GM23338 (cell line): ENCODE data around the gene SFT2D1. TPM values are rescaled to one million over a fixed set of nuclear protein-coding genes. Genes with fewer than 3 reads are reported as not detected.

Experiments used
- ATAC-seq: fragments of 200-7000 bp; cut with Tn5 transposase; 3 replicates; pipeline ENCODE4 v1.9.1; 2020
- DNase-seq: peaks from one replicate; pipeline ENCODE4 v3.0.0-alpha.2; 2015; ENCODE audit warnings: low spot score
- H2AFZ ChIP-seq: fragments of 200-600 bp; sonication (generic); 2 replicates; pipeline ENCODE4 v1.8.0; 2016; ENCODE audit warnings: antibody characterized with exemption, mild to moderate bottlenecking, moderate library complexity
- H3F3A ChIP-seq: fragments of 200-600 bp; sonication (generic); replicated peaks from 2 replicates; pipeline ENCODE4 v1.8.0; 2017; ENCODE audit warnings: antibody characterized with exemption, mixed run types, low read depth
- H3K27ac ChIP-seq: fragments of 200-600 bp; sonication (generic); 2 replicates; pipeline ENCODE4 v1.6.1; 2016; ENCODE audit warnings: low read depth
- H3K27me3 ChIP-seq: fragments of 200-600 bp; sonication (generic); 2 replicates; pipeline ENCODE4 v1.8.0; 2016; ENCODE audit warnings: mild to moderate bottlenecking, mixed run types, moderate library complexity; ENCODE audit not compliant: insufficient read depth
- H3K36me3 ChIP-seq: fragments of 200-600 bp; sonication (generic); 2 replicates; pipeline ENCODE4 v1.8.0; 2016; ENCODE audit warnings: mild to moderate bottlenecking; ENCODE audit not compliant: insufficient read depth
- H3K4me1 ChIP-seq: fragments of 200-600 bp; sonication (generic); 2 replicates; pipeline ENCODE4 v1.8.0; 2016; ENCODE audit warnings: mild to moderate bottlenecking, moderate library complexity; ENCODE audit not compliant: insufficient read depth
- H3K4me2 ChIP-seq: fragments of 200-600 bp; sonication (generic); 2 replicates; pipeline ENCODE4 v1.7.1; 2017; ENCODE audit warnings: mixed run types
- H3K4me3 ChIP-seq: fragments of 200-600 bp; sonication (generic); 2 replicates; pipeline ENCODE4 v1.6.1; 2016; ENCODE audit warnings: mixed run types
- H3K79me2 ChIP-seq: fragments of 200-600 bp; sonication (generic); replicated peaks from 2 replicates; pipeline ENCODE4 v1.8.0; 2017; ENCODE audit warnings: mild to moderate bottlenecking; ENCODE audit not compliant: insufficient read depth
- H3K9me2 ChIP-seq: fragments of 200-600 bp; sonication (generic); 2 replicates; pipeline ENCODE4 v1.8.0; 2017; ENCODE audit not compliant: insufficient read depth
- H4K20me1 ChIP-seq: fragments of 200-600 bp; sonication (generic); replicated peaks from 2 replicates; pipeline ENCODE4 v1.8.0; 2017; ENCODE audit warnings: mild to moderate bottlenecking; ENCODE audit not compliant: insufficient read depth
- H3K27ac Mint-ChIP-seq: 2 replicates; pipeline ENCODE4 v1.8.0; 2020; ENCODE audit warnings: inconsistent platforms, mild to moderate bottlenecking, moderate library complexity, mixed read lengths
- H3K27me3 Mint-ChIP-seq: 3 replicates; pipeline ENCODE4 v1.8.0; 2022; ENCODE audit warnings: low read depth, mild to moderate bottlenecking, moderate library complexity, mixed read lengths, inconsistent platforms; ENCODE audit not compliant: insufficient read depth, poor library complexity
- H3K36me3 Mint-ChIP-seq: 3 replicates; pipeline ENCODE4 v1.8.0; 2021; ENCODE audit warnings: low read depth, mild to moderate bottlenecking, inconsistent platforms, moderate library complexity, mixed read lengths
- H3K4me1 Mint-ChIP-seq: 3 replicates; pipeline ENCODE4 v1.8.0; 2020; ENCODE audit warnings: mild to moderate bottlenecking, inconsistent platforms, mixed read lengths
- H3K4me3 Mint-ChIP-seq: 3 replicates; pipeline ENCODE4 v1.8.0; 2021; ENCODE audit warnings: moderate library complexity, mild to moderate bottlenecking, inconsistent platforms, mixed read lengths
- H3K9me3 Mint-ChIP-seq: 3 replicates; pipeline ENCODE4 v1.8.0; 2020; ENCODE audit warnings: moderate library complexity, mild to moderate bottlenecking, inconsistent platforms, mixed read lengths
- CREB1 ChIP-seq: fragments of 250-450 bp; sonication (Bioruptor Pico); IDR thresholded peaks from 2 replicates; pipeline ENCODE4 v1.5.0; 2020; ENCODE audit warnings: low read depth, mild to moderate bottlenecking, moderate library complexity
- EZH2 ChIP-seq: fragments of 200-600 bp; sonication (generic); IDR thresholded peaks from one replicate; pipeline ENCODE4 v1.8.0; 2017; ENCODE audit warnings: antibody characterized with exemption, mild to moderate bottlenecking, low read depth; ENCODE audit not compliant: unreplicated experiment
- JUNB ChIP-seq: IDR thresholded peaks from one replicate; pipeline ENCODE4 v1.6.1; 2016; ENCODE audit warnings: antibody characterized with exemption; ENCODE audit not compliant: unreplicated experiment
- NANOG ChIP-seq: IDR thresholded peaks from 2 replicates; pipeline ENCODE4 v1.6.1; 2016; ENCODE audit warnings: antibody characterized with exemption, borderline replicate concordance
- STAT1 ChIP-seq: IDR thresholded peaks from one replicate; pipeline ENCODE4 v1.6.1; 2016; ENCODE audit warnings: antibody characterized with exemption; ENCODE audit not compliant: unreplicated experiment
- ZNF114 ChIP-seq: fragments of 250-450 bp; sonication (Bioruptor Pico); IDR thresholded peaks from 2 replicates; pipeline ENCODE4 v1.5.0; 2020; ENCODE audit warnings: mild to moderate bottlenecking, moderate library complexity
- ZNF331 ChIP-seq: fragments of 250-450 bp; sonication (Bioruptor Pico); IDR thresholded peaks from 2 replicates; pipeline ENCODE4 v1.5.0; 2020; ENCODE audit warnings: low read depth, mild to moderate bottlenecking, moderate library complexity
- polyA plus RNA-seq: library from polyadenylated mRNA; unstranded; fragments of >200 nt; fragmentation: Nextera tagmentation; extraction: Ambion mirVana; gene quantifications from 2 replicates; pipeline ENCODE4 v1.2.1, GENCODE V29; 2016
- total RNA-seq: library from RNA; depleted of rRNA; stranded (reverse); fragments of >200 nt; shearing (Covaris generic); gene quantifications from 2 replicates; pipeline ENCODE4 v1.2.3, GENCODE V29; 2014
- TF ChIP-seq, protein P1 (sequence below), 2 experiments: fragments of 200-600 bp in 1 of 2; sonication (generic) in 1 of 2; conservative IDR thresholded peaks; 2 replicates each; pipeline versions ENCODE4 v1.5.1 to v1.6.1; 2016 to 2017; ENCODE audit warnings: antibody characterized with exemption in 2 of 2, low read depth in 2 of 2, mild to moderate bottlenecking in 2 of 2, moderate library complexity in 1 of 2
- TF ChIP-seq, protein P2 (sequence below): IDR thresholded peaks from one replicate; pipeline ENCODE4 v1.6.1; 2018; ENCODE audit warnings: antibody characterized with exemption; ENCODE audit not compliant: unreplicated experiment
- TF ChIP-seq, protein P3 (sequence below): fragments of 250-450 bp; sonication (Bioruptor Pico); IDR thresholded peaks from 2 replicates; pipeline ENCODE4 v1.5.0; 2020; ENCODE audit warnings: mild to moderate bottlenecking, moderate library complexity
- TF ChIP-seq, protein P4 (sequence below): IDR thresholded peaks from 2 replicates; pipeline ENCODE4 v1.6.1; 2016; ENCODE audit warnings: antibody characterized with exemption

The SFT2D1 gene
- total and polyA plus RNA-seq, 2 experiments from 2014 or later, result 74.7 to 120 TPM

DNA sequence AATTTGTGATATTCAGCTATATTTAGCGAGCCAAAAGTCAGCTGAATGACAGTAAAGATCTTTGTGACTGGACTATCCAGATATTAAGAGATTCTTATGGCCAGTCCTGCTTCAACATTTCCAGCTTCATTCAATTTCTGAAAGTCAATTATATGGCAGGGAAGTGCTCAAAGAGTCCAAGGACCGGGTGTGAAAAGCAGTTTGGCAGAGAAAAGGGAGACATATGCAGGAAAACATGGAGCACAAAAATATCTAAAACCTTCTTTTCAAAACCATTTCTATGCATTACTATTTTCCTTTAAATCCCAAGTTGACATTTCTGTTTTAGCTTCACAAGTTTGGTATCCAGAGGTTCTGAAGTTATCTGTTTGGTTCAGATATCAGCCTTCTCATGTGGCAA is 35.4 kb upstream of the SFT2D1 start:
- H3K4me1 Mint-ChIP-seq, result peaks cover 20% of the 10 kb centered on the region
- Histone ChIP-seq H3K79me2 (peaks cover 27% of the 10 kb centered on the region), H3K4me2 (no peak overlapping the region), H3K36me3 (no peaks in the 10 kb centered on the region), H3F3A (no peaks in the 10 kb centered on the region), H3K4me3 (no peak overlapping the region), H3K4me1 (peaks cover 17% of the 10 kb centered on the region), H3K9me2 (no peaks in the 10 kb centered on the region), H3K27ac (no peak overlapping the region), H3K27me3 (no peaks in the 10 kb centered on the region), H4K20me1 (no peaks in the 10 kb centered on the region), H2AFZ (no peak overlapping the region)
- no peak for ATAC-seq
- no peaks in the 10 kb centered on the region for H3K27me3 Mint-ChIP-seq
- no peak overlapping the region for H3K4me3 Mint-ChIP-seq
- no peak for TF ChIP-seq ZNF114 (CRISPR knock-in tag)
- no peak for TF ChIP-seq JUNB
- TF ChIP-seq, protein P1, sequence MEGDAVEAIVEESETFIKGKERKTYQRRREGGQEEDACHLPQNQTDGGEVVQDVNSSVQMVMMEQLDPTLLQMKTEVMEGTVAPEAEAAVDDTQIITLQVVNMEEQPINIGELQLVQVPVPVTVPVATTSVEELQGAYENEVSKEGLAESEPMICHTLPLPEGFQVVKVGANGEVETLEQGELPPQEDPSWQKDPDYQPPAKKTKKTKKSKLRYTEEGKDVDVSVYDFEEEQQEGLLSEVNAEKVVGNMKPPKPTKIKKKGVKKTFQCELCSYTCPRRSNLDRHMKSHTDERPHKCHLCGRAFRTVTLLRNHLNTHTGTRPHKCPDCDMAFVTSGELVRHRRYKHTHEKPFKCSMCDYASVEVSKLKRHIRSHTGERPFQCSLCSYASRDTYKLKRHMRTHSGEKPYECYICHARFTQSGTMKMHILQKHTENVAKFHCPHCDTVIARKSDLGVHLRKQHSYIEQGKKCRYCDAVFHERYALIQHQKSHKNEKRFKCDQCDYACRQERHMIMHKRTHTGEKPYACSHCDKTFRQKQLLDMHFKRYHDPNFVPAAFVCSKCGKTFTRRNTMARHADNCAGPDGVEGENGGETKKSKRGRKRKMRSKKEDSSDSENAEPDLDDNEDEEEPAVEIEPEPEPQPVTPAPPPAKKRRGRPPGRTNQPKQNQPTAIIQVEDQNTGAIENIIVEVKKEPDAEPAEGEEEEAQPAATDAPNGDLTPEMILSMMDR (conservative IDR thresholded peaks at IDR 0.05; ENCODE audit: low read depth in 2 of 2), result no peak
- TF ChIP-seq, protein P2, sequence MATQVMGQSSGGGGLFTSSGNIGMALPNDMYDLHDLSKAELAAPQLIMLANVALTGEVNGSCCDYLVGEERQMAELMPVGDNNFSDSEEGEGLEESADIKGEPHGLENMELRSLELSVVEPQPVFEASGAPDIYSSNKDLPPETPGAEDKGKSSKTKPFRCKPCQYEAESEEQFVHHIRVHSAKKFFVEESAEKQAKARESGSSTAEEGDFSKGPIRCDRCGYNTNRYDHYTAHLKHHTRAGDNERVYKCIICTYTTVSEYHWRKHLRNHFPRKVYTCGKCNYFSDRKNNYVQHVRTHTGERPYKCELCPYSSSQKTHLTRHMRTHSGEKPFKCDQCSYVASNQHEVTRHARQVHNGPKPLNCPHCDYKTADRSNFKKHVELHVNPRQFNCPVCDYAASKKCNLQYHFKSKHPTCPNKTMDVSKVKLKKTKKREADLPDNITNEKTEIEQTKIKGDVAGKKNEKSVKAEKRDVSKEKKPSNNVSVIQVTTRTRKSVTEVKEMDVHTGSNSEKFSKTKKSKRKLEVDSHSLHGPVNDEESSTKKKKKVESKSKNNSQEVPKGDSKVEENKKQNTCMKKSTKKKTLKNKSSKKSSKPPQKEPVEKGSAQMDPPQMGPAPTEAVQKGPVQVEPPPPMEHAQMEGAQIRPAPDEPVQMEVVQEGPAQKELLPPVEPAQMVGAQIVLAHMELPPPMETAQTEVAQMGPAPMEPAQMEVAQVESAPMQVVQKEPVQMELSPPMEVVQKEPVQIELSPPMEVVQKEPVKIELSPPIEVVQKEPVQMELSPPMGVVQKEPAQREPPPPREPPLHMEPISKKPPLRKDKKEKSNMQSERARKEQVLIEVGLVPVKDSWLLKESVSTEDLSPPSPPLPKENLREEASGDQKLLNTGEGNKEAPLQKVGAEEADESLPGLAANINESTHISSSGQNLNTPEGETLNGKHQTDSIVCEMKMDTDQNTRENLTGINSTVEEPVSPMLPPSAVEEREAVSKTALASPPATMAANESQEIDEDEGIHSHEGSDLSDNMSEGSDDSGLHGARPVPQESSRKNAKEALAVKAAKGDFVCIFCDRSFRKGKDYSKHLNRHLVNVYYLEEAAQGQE, result no peak
- TF ChIP-seq, protein P3, sequence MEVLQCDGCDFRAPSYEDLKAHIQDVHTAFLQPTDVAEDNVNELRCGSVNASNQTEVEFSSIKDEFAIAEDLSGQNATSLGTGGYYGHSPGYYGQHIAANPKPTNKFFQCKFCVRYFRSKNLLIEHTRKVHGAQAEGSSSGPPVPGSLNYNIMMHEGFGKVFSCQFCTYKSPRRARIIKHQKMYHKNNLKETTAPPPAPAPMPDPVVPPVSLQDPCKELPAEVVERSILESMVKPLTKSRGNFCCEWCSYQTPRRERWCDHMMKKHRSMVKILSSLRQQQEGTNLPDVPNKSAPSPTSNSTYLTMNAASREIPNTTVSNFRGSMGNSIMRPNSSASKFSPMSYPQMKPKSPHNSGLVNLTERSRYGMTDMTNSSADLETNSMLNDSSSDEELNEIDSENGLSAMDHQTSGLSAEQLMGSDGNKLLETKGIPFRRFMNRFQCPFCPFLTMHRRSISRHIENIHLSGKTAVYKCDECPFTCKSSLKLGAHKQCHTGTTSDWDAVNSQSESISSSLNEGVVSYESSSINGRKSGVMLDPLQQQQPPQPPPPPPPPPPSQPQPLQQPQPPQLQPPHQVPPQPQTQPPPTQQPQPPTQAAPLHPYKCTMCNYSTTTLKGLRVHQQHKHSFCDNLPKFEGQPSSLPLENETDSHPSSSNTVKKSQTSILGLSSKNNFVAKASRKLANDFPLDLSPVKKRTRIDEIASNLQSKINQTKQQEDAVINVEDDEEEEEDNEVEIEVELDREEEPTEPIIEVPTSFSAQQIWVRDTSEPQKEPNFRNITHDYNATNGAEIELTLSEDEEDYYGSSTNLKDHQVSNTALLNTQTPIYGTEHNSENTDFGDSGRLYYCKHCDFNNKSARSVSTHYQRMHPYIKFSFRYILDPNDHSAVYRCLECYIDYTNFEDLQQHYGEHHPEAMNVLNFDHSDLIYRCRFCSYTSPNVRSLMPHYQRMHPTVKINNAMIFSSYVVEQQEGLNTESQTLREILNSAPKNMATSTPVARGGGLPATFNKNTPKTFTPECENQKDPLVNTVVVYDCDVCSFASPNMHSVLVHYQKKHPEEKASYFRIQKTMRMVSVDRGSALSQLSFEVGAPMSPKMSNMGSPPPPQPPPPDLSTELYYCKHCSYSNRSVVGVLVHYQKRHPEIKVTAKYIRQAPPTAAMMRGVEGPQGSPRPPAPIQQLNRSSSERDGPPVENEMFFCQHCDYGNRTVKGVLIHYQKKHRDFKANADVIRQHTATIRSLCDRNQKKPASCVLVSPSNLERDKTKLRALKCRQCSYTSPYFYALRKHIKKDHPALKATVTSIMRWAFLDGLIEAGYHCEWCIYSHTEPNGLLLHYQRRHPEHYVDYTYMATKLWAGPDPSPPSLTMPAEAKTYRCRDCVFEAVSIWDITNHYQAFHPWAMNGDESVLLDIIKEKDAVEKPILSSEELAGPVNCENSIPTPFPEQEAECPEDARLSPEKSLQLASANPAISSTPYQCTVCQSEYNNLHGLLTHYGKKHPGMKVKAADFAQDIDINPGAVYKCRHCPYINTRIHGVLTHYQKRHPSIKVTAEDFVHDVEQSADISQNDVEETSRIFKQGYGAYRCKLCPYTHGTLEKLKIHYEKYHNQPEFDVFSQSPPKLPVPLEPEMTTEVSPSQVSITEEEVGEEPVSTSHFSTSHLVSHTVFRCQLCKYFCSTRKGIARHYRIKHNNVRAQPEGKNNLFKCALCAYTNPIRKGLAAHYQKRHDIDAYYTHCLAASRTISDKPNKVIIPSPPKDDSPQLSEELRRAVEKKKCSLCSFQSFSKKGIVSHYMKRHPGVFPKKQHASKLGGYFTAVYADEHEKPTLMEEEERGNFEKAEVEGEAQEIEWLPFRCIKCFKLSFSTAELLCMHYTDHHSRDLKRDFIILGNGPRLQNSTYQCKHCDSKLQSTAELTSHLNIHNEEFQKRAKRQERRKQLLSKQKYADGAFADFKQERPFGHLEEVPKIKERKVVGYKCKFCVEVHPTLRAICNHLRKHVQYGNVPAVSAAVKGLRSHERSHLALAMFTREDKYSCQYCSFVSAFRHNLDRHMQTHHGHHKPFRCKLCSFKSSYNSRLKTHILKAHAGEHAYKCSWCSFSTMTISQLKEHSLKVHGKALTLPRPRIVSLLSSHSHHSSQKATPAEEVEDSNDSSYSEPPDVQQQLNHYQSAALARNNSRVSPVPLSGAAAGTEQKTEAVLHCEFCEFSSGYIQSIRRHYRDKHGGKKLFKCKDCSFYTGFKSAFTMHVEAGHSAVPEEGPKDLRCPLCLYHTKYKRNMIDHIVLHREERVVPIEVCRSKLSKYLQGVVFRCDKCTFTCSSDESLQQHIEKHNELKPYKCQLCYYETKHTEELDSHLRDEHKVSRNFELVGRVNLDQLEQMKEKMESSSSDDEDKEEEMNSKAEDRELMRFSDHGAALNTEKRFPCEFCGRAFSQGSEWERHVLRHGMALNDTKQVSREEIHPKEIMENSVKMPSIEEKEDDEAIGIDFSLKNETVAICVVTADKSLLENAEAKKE (CRISPR knock-in tag), result no peak
- TF ChIP-seq NANOG, result no peak
- no peak for TF ChIP-seq EZH2
- TF ChIP-seq ZNF331, result no peak
- TF ChIP-seq CREB1 (CRISPR knock-in tag), result no peak
- TF ChIP-seq STAT1, result no peak
- TF ChIP-seq, protein P4, sequence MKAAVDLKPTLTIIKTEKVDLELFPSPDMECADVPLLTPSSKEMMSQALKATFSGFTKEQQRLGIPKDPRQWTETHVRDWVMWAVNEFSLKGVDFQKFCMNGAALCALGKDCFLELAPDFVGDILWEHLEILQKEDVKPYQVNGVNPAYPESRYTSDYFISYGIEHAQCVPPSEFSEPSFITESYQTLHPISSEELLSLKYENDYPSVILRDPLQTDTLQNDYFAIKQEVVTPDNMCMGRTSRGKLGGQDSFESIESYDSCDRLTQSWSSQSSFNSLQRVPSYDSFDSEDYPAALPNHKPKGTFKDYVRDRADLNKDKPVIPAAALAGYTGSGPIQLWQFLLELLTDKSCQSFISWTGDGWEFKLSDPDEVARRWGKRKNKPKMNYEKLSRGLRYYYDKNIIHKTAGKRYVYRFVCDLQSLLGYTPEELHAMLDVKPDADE, result no peak
- H3K9me3 Mint-ChIP-seq, result peaks cover 3% of the 10 kb centered on the region; the same call in 2 of the 3 replicates
- no peak overlapping the region for H3K27ac Mint-ChIP-seq
- DNase-seq, result no peak
- H3K36me3 Mint-ChIP-seq, result no peaks in the 10 kb centered on the region
